Measurements from ENCODE around the gene GCLC.

Gene GCLC

GRCh38 chr6:53513519-53513966, 31.4 kb downstream of the GCLC start:
- no peak for TF ChIP-seq CTCF (IDR thresholded peaks at IDR 0.05; ENCODE audit: low read depth, low read length)
- no peak overlapping the region for H3K4me3 ChIP-seq (ENCODE audit: low read depth, low read length)

GRCh38 chr6:53513056-53513455, 31.8 kb downstream of the GCLC start:
- TF ChIP-seq CTCF (IDR thresholded peaks at IDR 0.05; ENCODE audit: low read depth, low read length) = no peak
- no peak overlapping the region for H3K4me3 ChIP-seq (ENCODE audit: low read depth, low read length)

GRCh38 chr6:53512626-53513025, 32.3 kb downstream of the GCLC start:
- TF ChIP-seq CTCF (IDR thresholded peaks at IDR 0.05; ENCODE audit: low read depth, low read length) = no peak
- no peak overlapping the region for H3K4me3 ChIP-seq (ENCODE audit: low read depth, low read length)

GRCh38 chr6:53510746-53511145, 34.2 kb downstream of the GCLC start:
- TF ChIP-seq CTCF (IDR thresholded peaks at IDR 0.05; ENCODE audit: low read depth, low read length) = no peak
- H3K4me3 ChIP-seq (ENCODE audit: low read depth, low read length) = no peak overlapping the region

GRCh38 chr6:53506872-53507271, 38.0 kb downstream of the GCLC start:
- TF ChIP-seq CTCF (IDR thresholded peaks at IDR 0.05; ENCODE audit: low read depth, low read length) = no peak
- H3K4me3 ChIP-seq (ENCODE audit: low read depth, low read length) = no peak overlapping the region

GRCh38 chr6:53504512-53504911, 40.4 kb downstream of the GCLC start:
- no peak overlapping the region for H3K4me3 ChIP-seq (ENCODE audit: low read depth, low read length)
- TF ChIP-seq CTCF (IDR thresholded peaks at IDR 0.05; ENCODE audit: low read depth, low read length) = no peak

GRCh38 chr6:53503060-53503459, 41.8 kb downstream of the GCLC start:
- TF ChIP-seq CTCF (IDR thresholded peaks at IDR 0.05; ENCODE audit: low read depth, low read length) = no peak
- no peak overlapping the region for H3K4me3 ChIP-seq (ENCODE audit: low read depth, low read length)
